H1 (cell line): ENCODE data around the gene RFXANK. TPM values are rescaled to one million over a fixed set of nuclear protein-coding genes. Genes with fewer than 3 reads are reported as not detected.

Source experiments
- CTCF ChIA-PET: fragments of 300-600 bp; sonication (Branson Sonifier 250); formaldehyde crosslinking; loops from one replicate; lab custom pipeline; 2021; ENCODE audit not compliant: partially characterized antibody; lab: Charles Lee
- POLR2A ChIA-PET: fragments of 300-600 bp; sonication (Branson Sonifier 250); formaldehyde crosslinking; loops from one replicate; lab custom pipeline; 2021; ENCODE audit warnings: inconsistent platforms; ENCODE audit not compliant: partially characterized antibody; lab: Charles Lee
- DNase-seq, 2 experiments: peaks; one replicate each; pipeline versions ENCODE4 v3.0.0 to v3.0.0-alpha.2; 2010 to 2022; ENCODE audit warnings: low spot score in 2 of 2, low read depth in 1 of 2, mixed read lengths in 1 of 2
- FAIRE-seq: peaks from 2 replicates; lab custom pipeline; 2011; peaks lifted over from hg19 to GRCh38; lab: Jason Lieb, UNC
- H2AFZ ChIP-seq: 2 replicates; pipeline ENCODE4 v1.8.1; 2012; ENCODE audit warnings: low read length, inconsistent platforms
- H2AK5ac ChIP-seq: 2 replicates; pipeline ENCODE4 v1.6.1; 2013; ENCODE audit warnings: low read depth, low read length
- H2BK120ac ChIP-seq: replicated peaks from 2 replicates; pipeline ENCODE3; 2013; ENCODE audit warnings: low read depth, low read length, inconsistent platforms
- H2BK12ac ChIP-seq: 2 replicates; pipeline ENCODE4 v1.6.1; 2013; ENCODE audit warnings: low read depth, low read length
- H2BK15ac ChIP-seq: 2 replicates; pipeline ENCODE4 v1.6.1; 2013; ENCODE audit warnings: low read length
- H2BK20ac ChIP-seq: 2 replicates; pipeline ENCODE4 v1.6.1; 2013; ENCODE audit warnings: low read length
- H2BK5ac ChIP-seq: 2 replicates; pipeline ENCODE4 v1.6.1; 2013; ENCODE audit warnings: low read depth, low read length
- H3K14ac ChIP-seq: 2 replicates; pipeline ENCODE4 v1.6.1; 2013; ENCODE audit warnings: inconsistent platforms; ENCODE audit not compliant: insufficient read length
- H3K18ac ChIP-seq: 2 replicates; pipeline ENCODE4 v1.6.1; 2013; ENCODE audit warnings: low read length; ENCODE audit errors: extremely low read depth
- H3K23ac ChIP-seq: 2 replicates; pipeline ENCODE4 v1.6.1; 2013; ENCODE audit warnings: inconsistent platforms; ENCODE audit not compliant: insufficient read length
- H3K23me2 ChIP-seq: 2 replicates; pipeline ENCODE4 v1.6.1; 2013; ENCODE audit warnings: low read depth, low read length
- H3K27ac ChIP-seq: 2 replicates; pipeline ENCODE4 v1.6.1; 2011; ENCODE audit warnings: low read depth, low read length, inconsistent platforms
- H3K27me3 ChIP-seq, 4 experiments: replicated peaks in 1 of 4; 1 replicate in 1 of 4; 2 replicates in 3 of 4; pipeline versions ENCODE4 v1.6.1 to v1.8.1; 2011 to 2013; ENCODE audit warnings: low read length in 3 of 4, mild to moderate bottlenecking in 3 of 4, inconsistent platforms in 2 of 4, mixed read lengths in 2 of 4, moderate library complexity in 1 of 4; ENCODE audit not compliant: control insufficient read depth in 3 of 4, insufficient read depth in 3 of 4; ENCODE audit errors: extremely low read depth in 1 of 4
- H3K36me3 ChIP-seq, 4 experiments: 2 replicates each; pipeline versions ENCODE4 v1.6.1 to v1.8.1; 2011 to 2013; ENCODE audit warnings: mild to moderate bottlenecking in 4 of 4, low read length in 3 of 4, moderate library complexity in 2 of 4, control low read depth in 1 of 4, inconsistent platforms in 1 of 4; ENCODE audit not compliant: insufficient read depth in 4 of 4, control insufficient read depth in 2 of 4
- H3K4ac ChIP-seq: replicated peaks from 2 replicates; pipeline ENCODE3; 2013; ENCODE audit warnings: low read length, low read depth, mixed read lengths, inconsistent platforms; ENCODE audit not compliant: insufficient read length
- H3K4me1 ChIP-seq, 4 experiments: replicated peaks in 1 of 4; 1 replicate in 1 of 4; 2 replicates in 3 of 4; pipeline versions ENCODE4 v1.6.1 to v1.8.1; 2011 to 2013; ENCODE audit warnings: low read length in 3 of 4, inconsistent platforms in 2 of 4, mixed read lengths in 1 of 4; ENCODE audit not compliant: insufficient read depth in 4 of 4, control insufficient read depth in 3 of 4
- H3K4me2 ChIP-seq, 2 experiments: 2 replicates each; pipeline versions ENCODE4 v1.6.1 to v1.8.1; 2011 to 2013; ENCODE audit warnings: low read depth in 2 of 2, low read length in 2 of 2, control low read depth in 1 of 2, inconsistent platforms in 1 of 2, mild to moderate bottlenecking in 1 of 2; ENCODE audit not compliant: insufficient read depth in 1 of 2
- H3K4me3 ChIP-seq, 4 experiments: fragments of 200-600, 300-600 bp in 1 of 4; sonication (generic), shearing (Covaris generic), sonication (Bioruptor Twin) in 1 of 4; 2 replicates each; pipeline versions ENCODE4 v1.5.1 to v1.8.1; 2011 to 2016; ENCODE audit warnings: low read length in 4 of 4, low read depth in 3 of 4, control low read depth in 2 of 4, inconsistent platforms in 2 of 4, mild to moderate bottlenecking in 2 of 4, mixed read lengths in 1 of 4, moderate library complexity in 1 of 4; ENCODE audit not compliant: insufficient read depth in 2 of 4; ENCODE audit errors: extremely low read depth in 1 of 4
- H3K56ac ChIP-seq: replicated peaks from 2 replicates; pipeline ENCODE3; 2013; ENCODE audit warnings: low read depth, mild to moderate bottlenecking, mixed read lengths, low read length, inconsistent platforms; ENCODE audit not compliant: insufficient read length
- H3K79me1 ChIP-seq: 2 replicates; pipeline ENCODE4 v1.6.1; 2013; ENCODE audit warnings: low read depth, low read length, control low read depth
- H3K79me2 ChIP-seq, 2 experiments: 2 replicates each; pipeline versions ENCODE4 v1.6.1 to v1.8.1; 2012 to 2013; ENCODE audit warnings: low read length in 2 of 2, mild to moderate bottlenecking in 2 of 2, inconsistent platforms in 1 of 2; ENCODE audit not compliant: insufficient read depth in 2 of 2, control insufficient read depth in 1 of 2
- H3K9ac ChIP-seq, 4 experiments: replicated peaks in 1 of 4; 1 replicate in 1 of 4; 2 replicates in 3 of 4; pipeline versions ENCODE4 v1.6.1 to v1.8.1; 2011 to 2013; ENCODE audit warnings: low read depth in 3 of 4, low read length in 3 of 4, control low read depth in 2 of 4, mild to moderate bottlenecking in 2 of 4, moderate library complexity in 2 of 4, inconsistent platforms in 1 of 4; ENCODE audit errors: extremely low read depth in 1 of 4
- H3K9me3 ChIP-seq, 2 experiments: 2 replicates each; pipeline versions ENCODE4 v1.6.1 to v1.8.1; 2012 to 2013; ENCODE audit warnings: mild to moderate bottlenecking in 2 of 2, moderate library complexity in 2 of 2, control low read depth in 1 of 2, inconsistent platforms in 1 of 2, low read depth in 1 of 2, low read length in 1 of 2, mixed read lengths in 1 of 2; ENCODE audit not compliant: insufficient read depth in 2 of 2
- H4K20me1 ChIP-seq, 2 experiments: replicated peaks in 1 of 2; 2 replicates each; pipeline versions ENCODE3 to v1.8.1; 2011 to 2013; ENCODE audit warnings: inconsistent platforms in 2 of 2, low read length in 2 of 2, mild to moderate bottlenecking in 1 of 2; ENCODE audit not compliant: insufficient read depth in 2 of 2, control insufficient read depth in 1 of 2
- H4K5ac ChIP-seq: 2 replicates; pipeline ENCODE4 v1.6.1; 2013; ENCODE audit warnings: low read length, low read depth, mixed read lengths, inconsistent platforms; ENCODE audit not compliant: insufficient read length
- H4K8ac ChIP-seq: 2 replicates; pipeline ENCODE4 v1.8.0; 2013; ENCODE audit warnings: mild to moderate bottlenecking, moderate library complexity, low read length, inconsistent platforms; ENCODE audit not compliant: insufficient read depth; ENCODE audit errors: extremely low read depth
- H4K91ac ChIP-seq: replicated peaks from 2 replicates; pipeline ENCODE3; 2013; ENCODE audit warnings: low read length, mixed read lengths, inconsistent platforms; ENCODE audit not compliant: insufficient read length
- CTCF ChIP-seq, 3 experiments: IDR thresholded peaks; 1 replicate in 2 of 3; 2 replicates in 1 of 3; pipeline versions ENCODE4 v1.5.1 to v1.6.1; 2011; ENCODE audit warnings: low read length in 3 of 3, mild to moderate bottlenecking in 3 of 3, inconsistent platforms in 2 of 3, low read depth in 1 of 3, moderate library complexity in 1 of 3; ENCODE audit not compliant: insufficient read depth in 1 of 3; ENCODE audit errors: control extremely low read depth in 1 of 3
- EP300 ChIP-seq, 2 experiments: IDR thresholded peaks; 1 replicate in 1 of 2; 2 replicates in 1 of 2; pipeline ENCODE4 v1.6.1; 2011 to 2012; ENCODE audit warnings: low read depth in 2 of 2, low read length in 2 of 2, mild to moderate bottlenecking in 2 of 2, borderline replicate concordance in 1 of 2, inconsistent platforms in 1 of 2, moderate library complexity in 1 of 2
- KDM4A ChIP-seq: IDR thresholded peaks from one replicate; pipeline ENCODE4 v1.7.1; 2012; ENCODE audit warnings: low read depth, mild to moderate bottlenecking, moderate library complexity, low read length, inconsistent platforms; ENCODE audit not compliant: severe bottlenecking
- POLR2AphosphoS5 ChIP-seq: IDR thresholded peaks from 2 replicates; pipeline ENCODE4 v1.6.1; 2011; ENCODE audit warnings: low read depth, low read length
- RAD21 ChIP-seq, 2 experiments: IDR thresholded peaks in 1 of 2; conservative IDR thresholded peaks in 1 of 2; 2 replicates each; pipeline ENCODE4 v1.6.1; 2011; ENCODE audit warnings: low read depth in 2 of 2, low read length in 2 of 2, improper control_type of control experiment in 1 of 2, inconsistent platforms in 1 of 2, mild to moderate bottlenecking in 1 of 2, moderate library complexity in 1 of 2
- RXRA ChIP-seq: IDR thresholded peaks from 2 replicates; pipeline ENCODE4 v1.6.1; 2011; ENCODE audit warnings: low read depth, mild to moderate bottlenecking, low read length, moderate library complexity; ENCODE audit not compliant: insufficient read depth
- SIX5 ChIP-seq: IDR thresholded peaks from 2 replicates; pipeline ENCODE4 v1.6.1; 2011; ENCODE audit warnings: mild to moderate bottlenecking, low read depth, low read length
- SP4 ChIP-seq: IDR thresholded peaks from 2 replicates; pipeline ENCODE4 v1.6.1; 2012; ENCODE audit warnings: low read length, inconsistent platforms
- TCF12 ChIP-seq: IDR thresholded peaks from 2 replicates; pipeline ENCODE4 v1.6.1; 2011; ENCODE audit warnings: low read depth, mild to moderate bottlenecking, low read length
- TEAD4 ChIP-seq: IDR thresholded peaks from 2 replicates; pipeline ENCODE4 v1.6.1; 2012; ENCODE audit warnings: low read depth, low read length, inconsistent platforms, mixed read lengths
- WGBS, 2 experiments: shearing (Covaris generic) in 1 of 2; methylation state at CpG; one replicate each; pipeline versions ENCODE4 v1.1.6 to v1.1.7; 2013 to 2015; ENCODE audit warnings: low lambda C conversion rate in 2 of 2, mixed read lengths in 2 of 2, inconsistent platforms in 1 of 2, low coverage in 1 of 2, missing lambda C conversion rate in 1 of 2; ENCODE audit not compliant: insufficient replicate concordance in 2 of 2, insufficient coverage in 1 of 2, insufficient read length in 1 of 2; ENCODE audit errors: extremely low coverage in 1 of 2, missing lambda C conversion rate in 1 of 2; 5-methylcytosine and 5-hydroxymethylcytosine counted together
- polyA plus RNA-seq, 7 experiments: library from polyadenylated mRNA; depleted of rRNA in 3 of 7; stranded (reverse) in 5 of 7; unstranded in 2 of 7; fragments of >200 nt in 5 of 7; fragments of 200-250 nt in 2 of 7; gene quantifications; 1 replicate in 5 of 7; 2 replicates in 1 of 7; 4 replicates in 1 of 7; pipeline versions ENCODE4 v1.2.1 to v1.2.3, GENCODE V29; 2011 to 2013; ENCODE audit warnings: missing spikeins in 2 of 7, mixed read lengths in 2 of 7
- total RNA-seq: library from RNA; stranded (reverse); fragmentation: NEBNext Ultra II Directional; extraction: Animal tissue kit (Norgen Biotek cat#: 25700); gene quantifications from 2 replicates; pipeline ENCODE4 v1.2.1, GENCODE V29; 2021

Gene RFXANK
- total and polyA plus RNA-seq, 2 of the 8 experiments (the other 6 are each of a cell fraction or from before 2014, with no cell fraction given): 72.9 to 87.5 TPM

- Histone ChIP-seq H3K4me2 (no peak overlapping the region), H4K91ac (no peak overlapping the region), H2BK20ac (no peak overlapping the region), H3K36me3 (peaks cover 0 to 10% (median 0%) of the 10 kb centered on the region in 4 experiments; a peak in 2 of 8 replicates), H3K18ac (no peak overlapping the region), H4K5ac (no peak overlapping the region), H3K79me1 (no peaks in the 10 kb centered on the region; the same call in 1 of the 2 replicates), H3K27me3 (peaks cover 0 to 36% (median 34%) of the 10 kb centered on the region in 4 experiments; a peak in 6 of 7 replicates), H2BK120ac (no peak overlapping the region), H4K20me1 (peaks cover 2 to 13% of the 10 kb centered on the region in 2 experiments), H3K9ac (no peak overlapping the region), H3K23me2 (peaks cover 11% of the 10 kb centered on the region), H2BK12ac (no peak overlapping the region), H3K23ac (no peak overlapping the region), H3K4ac (no peak overlapping the region), H3K27ac (no peak overlapping the region), H2BK5ac (no peak overlapping the region), H2AK5ac (no peak overlapping the region), H2BK15ac (no peak overlapping the region), H3K4me1 (peaks cover 0 to 6% (median 0%) of the 10 kb centered on the region in 4 experiments; a peak in 2 of 7 replicates), H3K4me3 (no peak overlapping the region), H3K9me3 (no peaks in the 10 kb centered on the region), H3K14ac (no peak overlapping the region), H2AFZ (no peak overlapping the region), H4K8ac (no peak overlapping the region), H3K56ac (no peak overlapping the region), H3K79me2 (no peaks in the 10 kb centered on the region)
- ChIA-PET CTCF (interaction anchor here (1.0 to 1.8 kb wide), 5 partner anchors 10 to 30 kb away, joined by 3 to 6 read pairs (median 3); no protein-coding TSS in a partner anchor), POLR2A (interaction anchor here (1.0 to 5.9 kb wide), 4 partner anchors 10 to 20 kb away, joined by 3 to 45 read pairs (median 24); partner anchors contain the start of genes BORCS8, NCAN and RFXANK)
- WGBS, 2 experiments: 74% methylated on average over 13 of the region's 13 CpGs; no CpG with 5 or more reads in 1 of the 2 experiments
- FAIRE-seq (no peak), DNase-seq (no peak)
- peak; percentile 94 for TF ChIP-seq POLR2AphosphoS5
- TF ChIP-seq SP4: no peak
- no peak for TF ChIP-seq SIX5
- TF ChIP-seq TCF12: peak; percentile 86
- no peak for TF ChIP-seq TEAD4
- TF ChIP-seq CTCF (IDR thresholded peaks at IDR 0.05; ENCODE audit: control extremely low read depth in 1 of 3, insufficient read depth in 1 of 3, low read depth in 1 of 3, low read length in 3 of 3): peak in 2 of 3 experiments; percentile 40 to 43; a peak in 3 of 4 replicates
- TF ChIP-seq EP300 (IDR thresholded peaks at IDR 0.05; ENCODE audit: borderline replicate concordance in 1 of 2, low read depth in 2 of 2, low read length in 2 of 2): no peak
- no peak for TF ChIP-seq KDM4A
- peak; percentile 73; the same call in 1 of the 2 replicates for TF ChIP-seq RXRA
- TF ChIP-seq RAD21 (IDR thresholded peaks at IDR 0.05 in 1 of 2, conservative IDR thresholded peaks at IDR 0.05 in 1 of 2; ENCODE audit: low read depth in 2 of 2, low read length in 2 of 2): peak; percentile 33 to 46; a peak in 3 of 4 replicates
Observed at GRCh38 chr19:19204181-19204580, 12.1 kb downstream of the RFXANK start.
